CD14-positive monocyte (primary cell): ENCODE data around the gene WWOX. TPM values are rescaled to one million over a fixed set of nuclear protein-coding genes. Genes with fewer than 3 reads are reported as not detected.

Source experiments
- DNase-seq, 3 donors: peaks; one replicate each; pipeline ENCODE4 v3.0.0-alpha.2; 2011 to 2022
- H2AFZ ChIP-seq: 2 replicates; pipeline ENCODE4 v1.6.0; 2012; ENCODE audit warnings: mild to moderate bottlenecking, low read depth, low read length, inconsistent platforms; ENCODE audit not compliant: insufficient read depth, poor library complexity, severe bottlenecking
- H3K27ac ChIP-seq, 2 donors: 1 replicate in 1 of 2; 2 replicates in 1 of 2; pipeline ENCODE4 v1.5.1; 2012 to 2013; ENCODE audit warnings: low read length in 2 of 2, control low read depth in 1 of 2, inconsistent platforms in 1 of 2, low read depth in 1 of 2, mild to moderate bottlenecking in 1 of 2
- H3K27me3 ChIP-seq, 2 donors: one replicate each; pipeline versions ENCODE4 v1.6.0 to v1.6.1; 2011 to 2013; ENCODE audit warnings: low read length in 2 of 2; ENCODE audit not compliant: control insufficient read depth in 2 of 2, insufficient read depth in 2 of 2
- H3K36me3 ChIP-seq, 2 donors: replicated peaks in 1 of 2; 1 replicate in 1 of 2; 2 replicates in 1 of 2; pipeline versions ENCODE4 v1.5.1 to v1.6.1; 2012 to 2013; ENCODE audit warnings: low read length in 2 of 2, control low read depth in 1 of 2, inconsistent platforms in 1 of 2, mild to moderate bottlenecking in 1 of 2; ENCODE audit not compliant: insufficient read depth in 2 of 2, control insufficient read depth in 1 of 2
- H3K4me1 ChIP-seq, 2 donors: 1 replicate in 1 of 2; 2 replicates in 1 of 2; pipeline versions ENCODE4 v1.5.1 to v1.6.1; 2012 to 2013; ENCODE audit warnings: low read length in 2 of 2, control low read depth in 1 of 2, inconsistent platforms in 1 of 2, mild to moderate bottlenecking in 1 of 2, moderate library complexity in 1 of 2; ENCODE audit not compliant: insufficient read depth in 2 of 2, control insufficient read depth in 1 of 2
- H3K4me2 ChIP-seq: replicated peaks from 2 replicates; pipeline ENCODE3; 2012; ENCODE audit warnings: low read length, moderate library complexity, mild to moderate bottlenecking; ENCODE audit not compliant: poor library complexity, severe bottlenecking; ENCODE audit errors: extremely low read depth
- H3K4me3 ChIP-seq, 3 experiments: fragments of 200-600 bp in 1 of 3; sonication (generic) in 1 of 3; replicated peaks in 1 of 3; 1 replicate in 2 of 3; 2 replicates in 1 of 3; pipeline ENCODE4 v1.5.1; 2011 to 2013; ENCODE audit warnings: low read length in 3 of 3, mild to moderate bottlenecking in 3 of 3, control low read depth in 2 of 3, low read depth in 2 of 3, inconsistent platforms in 1 of 3, moderate library complexity in 1 of 3
- H3K79me2 ChIP-seq: 2 replicates; pipeline ENCODE4 v1.6.0; 2012; ENCODE audit warnings: mild to moderate bottlenecking, control low read depth, inconsistent platforms, low read length, moderate library complexity; ENCODE audit not compliant: insufficient read depth
- H3K9ac ChIP-seq: 2 replicates; pipeline ENCODE4 v1.6.0; 2017; ENCODE audit warnings: low read length, mild to moderate bottlenecking; ENCODE audit not compliant: insufficient read depth, poor library complexity, severe bottlenecking
- H3K9me3 ChIP-seq, 2 donors: replicated peaks in 1 of 2; 1 replicate in 1 of 2; 2 replicates in 1 of 2; pipeline versions ENCODE4 v1.5.1 to v1.6.1; 2012 to 2013; ENCODE audit warnings: low read length in 2 of 2, control low read depth in 1 of 2; ENCODE audit not compliant: control insufficient read depth in 1 of 2, insufficient read depth in 1 of 2
- H4K20me1 ChIP-seq: 2 replicates; pipeline ENCODE4 v1.6.0; 2012; ENCODE audit warnings: mild to moderate bottlenecking, low read length, control low read depth, moderate library complexity; ENCODE audit not compliant: insufficient read depth
- H3K27ac Mint-ChIP-seq, 7 donors: one replicate each; pipeline ENCODE4 v1.8.0; 2020; ENCODE audit warnings: mild to moderate bottlenecking in 7 of 7, mixed read lengths in 7 of 7, moderate library complexity in 6 of 7, inconsistent platforms in 2 of 7
- H3K27me3 Mint-ChIP-seq, 3 donors: one replicate each; pipeline ENCODE4 v1.8.0; 2021 to 2022; ENCODE audit warnings: low read depth in 3 of 3, mild to moderate bottlenecking in 3 of 3, mixed read lengths in 3 of 3, moderate library complexity in 3 of 3, inconsistent platforms in 1 of 3
- H3K36me3 Mint-ChIP-seq, 2 donors: one replicate each; pipeline ENCODE4 v1.8.0; 2020; ENCODE audit warnings: mixed read lengths in 2 of 2, inconsistent platforms in 1 of 2, mild to moderate bottlenecking in 1 of 2
- H3K4me1 Mint-ChIP-seq: one replicate; pipeline ENCODE4 v1.8.0; 2020; ENCODE audit warnings: mild to moderate bottlenecking, mixed read lengths
- H3K4me3 Mint-ChIP-seq, 2 donors: one replicate each; pipeline ENCODE4 v1.8.0; 2020; ENCODE audit warnings: mild to moderate bottlenecking in 2 of 2, mixed read lengths in 2 of 2, moderate library complexity in 1 of 2
- H3K9me3 Mint-ChIP-seq, 7 donors: one replicate each; pipeline ENCODE4 v1.8.0; 2020 to 2022; ENCODE audit warnings: mixed read lengths in 7 of 7, mild to moderate bottlenecking in 6 of 7, moderate library complexity in 6 of 7, inconsistent platforms in 2 of 7
- WGBS: methylation state at CpG from one replicate; pipeline ENCODE4 v1.1.5; 2013; ENCODE audit warnings: missing lambda C conversion rate; ENCODE audit not compliant: insufficient coverage; 5-methylcytosine and 5-hydroxymethylcytosine counted together
- intact Hi-C, 2 donors: fragments of 100-400 bp; cut with micrococcal nuclease; formaldehyde crosslinking; loops; one replicate each; pipeline versions ENCODE4 v1.15.0 to v1.15.1; 2023
- polyA plus RNA-seq, 3 donors: library from polyadenylated mRNA; depleted of rRNA in 1 of 3; unstranded in 2 of 3; stranded (reverse) in 1 of 3; fragments of 300-500 nt in 2 of 3; fragments of >200 nt in 1 of 3; fragmentation: Illumina TruSeq in 2 of 3; gene quantifications; 1 replicate in 2 of 3; 2 replicates in 1 of 3; pipeline ENCODE4 v1.2.3, GENCODE V29; 2012 to 2021
- TF ChIP-seq, protein P1 (sequence below): fragments of 200-600 bp; IDR thresholded peaks from one replicate; pipeline ENCODE4 v1.8.0; 2022; ENCODE audit warnings: antibody characterized with exemption, mild to moderate bottlenecking

The WWOX gene
- polyA plus RNA-seq, 3 donors, result 4.0 to 7.0 (median 6.3) TPM

DNA sequence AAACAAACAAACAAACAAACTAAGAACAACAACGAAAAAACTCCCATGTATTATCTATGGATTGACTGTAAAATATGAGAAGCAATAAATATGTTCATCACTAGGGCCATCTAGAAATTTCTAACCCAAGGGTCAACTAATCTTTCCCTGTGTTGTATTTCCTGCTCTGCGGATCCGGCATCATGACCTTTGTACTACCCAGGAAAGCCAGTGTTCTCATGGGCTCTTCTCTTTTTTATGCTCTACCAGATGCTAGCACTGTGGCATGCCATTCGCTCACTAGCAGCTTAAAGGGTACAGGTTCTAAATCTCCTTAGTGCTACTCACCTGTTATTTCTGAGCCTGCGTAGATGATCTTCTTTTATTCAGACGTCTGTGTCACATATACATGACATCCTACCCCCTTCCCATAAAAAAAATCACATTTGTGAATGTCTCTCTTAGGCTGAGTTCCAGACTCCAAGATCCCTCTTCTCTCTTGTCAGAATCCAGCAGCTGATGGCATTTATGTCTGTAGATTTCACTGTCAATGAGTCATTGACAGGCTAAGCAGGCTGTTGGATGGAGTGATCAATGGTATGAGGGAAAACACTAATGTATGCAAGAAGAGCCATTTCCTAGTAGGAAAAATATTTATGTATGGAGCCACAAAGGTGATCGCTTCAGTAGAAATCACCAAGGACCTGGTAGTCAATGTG is 100.0 kb downstream of the WWOX start:
- H3K4me1 ChIP-seq, result no peaks in the 10 kb centered on the region
- no peaks in the 10 kb centered on the region for H3K36me3 Mint-ChIP-seq
- H3K4me3 ChIP-seq, result no peak overlapping the region
- no peaks in the 10 kb centered on the region for H3K27me3 ChIP-seq
- no peak overlapping the region for H3K4me3 Mint-ChIP-seq
- H3K27ac ChIP-seq, result no peak overlapping the region
- WGBS, result 77% methylated on average over 2 of the region's 7 CpGs
- no peak overlapping the region for H3K4me2 ChIP-seq
- H2AFZ ChIP-seq, result no peak overlapping the region
- H3K79me2 ChIP-seq, result no peaks in the 10 kb centered on the region
- no peaks in the 10 kb centered on the region for H3K9me3 ChIP-seq
- H4K20me1 ChIP-seq, result no peaks in the 10 kb centered on the region
- H3K4me1 Mint-ChIP-seq, result peaks cover 3% of the 10 kb centered on the region
- no peaks in the 10 kb centered on the region for H3K36me3 ChIP-seq
- H3K27ac Mint-ChIP-seq, result no peak overlapping the region
- intact Hi-C loops, result no loop called here
- H3K9me3 Mint-ChIP-seq, result peaks cover 0 to 3% (median 0%) of the 10 kb centered on the region in 7 donors
- TF ChIP-seq, protein P1, sequence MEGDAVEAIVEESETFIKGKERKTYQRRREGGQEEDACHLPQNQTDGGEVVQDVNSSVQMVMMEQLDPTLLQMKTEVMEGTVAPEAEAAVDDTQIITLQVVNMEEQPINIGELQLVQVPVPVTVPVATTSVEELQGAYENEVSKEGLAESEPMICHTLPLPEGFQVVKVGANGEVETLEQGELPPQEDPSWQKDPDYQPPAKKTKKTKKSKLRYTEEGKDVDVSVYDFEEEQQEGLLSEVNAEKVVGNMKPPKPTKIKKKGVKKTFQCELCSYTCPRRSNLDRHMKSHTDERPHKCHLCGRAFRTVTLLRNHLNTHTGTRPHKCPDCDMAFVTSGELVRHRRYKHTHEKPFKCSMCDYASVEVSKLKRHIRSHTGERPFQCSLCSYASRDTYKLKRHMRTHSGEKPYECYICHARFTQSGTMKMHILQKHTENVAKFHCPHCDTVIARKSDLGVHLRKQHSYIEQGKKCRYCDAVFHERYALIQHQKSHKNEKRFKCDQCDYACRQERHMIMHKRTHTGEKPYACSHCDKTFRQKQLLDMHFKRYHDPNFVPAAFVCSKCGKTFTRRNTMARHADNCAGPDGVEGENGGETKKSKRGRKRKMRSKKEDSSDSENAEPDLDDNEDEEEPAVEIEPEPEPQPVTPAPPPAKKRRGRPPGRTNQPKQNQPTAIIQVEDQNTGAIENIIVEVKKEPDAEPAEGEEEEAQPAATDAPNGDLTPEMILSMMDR, result no peak
- H3K27me3 Mint-ChIP-seq, result peaks cover 0 to 2% (median 0%) of the 10 kb centered on the region in 3 donors
- no peak overlapping the region for H3K9ac ChIP-seq
- DNase-seq, result no peak

DNA sequence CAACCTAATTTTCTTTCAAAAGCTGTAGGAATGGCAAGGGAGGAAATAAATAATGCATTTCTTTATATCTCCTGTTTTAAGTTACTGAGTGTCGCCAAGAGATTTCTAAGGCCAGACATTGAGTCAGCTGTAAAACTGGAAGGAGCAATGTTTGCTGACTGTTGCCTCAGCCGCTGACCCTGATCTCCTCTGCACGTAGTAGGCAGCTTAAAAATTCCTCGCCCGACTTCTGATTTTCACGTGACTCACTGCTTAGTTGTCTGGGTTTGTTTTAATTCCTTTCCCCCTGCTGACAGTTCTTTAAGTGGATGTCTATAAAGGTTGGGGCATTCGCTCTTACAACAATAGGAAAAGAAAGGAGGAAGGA is 100.6 kb downstream of the WWOX start:
- H3K27ac ChIP-seq, result no peak overlapping the region
- no peaks in the 10 kb centered on the region for H3K79me2 ChIP-seq
- H2AFZ ChIP-seq, result no peak overlapping the region
- TF ChIP-seq, protein P1, result no peak
- no peak overlapping the region for H3K4me3 ChIP-seq
- Mint-ChIP-seq H3K27me3 (peaks cover 0 to 2% (median 0%) of the 10 kb centered on the region in 3 donors), H3K4me3 (no peak overlapping the region), H3K9me3 (peaks cover 0 to 4% (median 0%) of the 10 kb centered on the region in 7 donors), H3K36me3 (no peaks in the 10 kb centered on the region), H3K4me1 (peaks cover 3% of the 10 kb centered on the region), H3K27ac (no peak overlapping the region)
- H3K4me1 ChIP-seq, result no peaks in the 10 kb centered on the region
- 89% methylated on average over 1 of the region's 7 CpGs for WGBS
- DNase-seq, result no peak
- no peaks in the 10 kb centered on the region for H3K36me3 ChIP-seq
- H4K20me1 ChIP-seq, result no peaks in the 10 kb centered on the region
- H3K27me3 ChIP-seq, result no peaks in the 10 kb centered on the region
- no peaks in the 10 kb centered on the region for H3K9me3 ChIP-seq
- H3K9ac ChIP-seq, result no peak overlapping the region
- intact Hi-C loops, result no loop called here
- no peak overlapping the region for H3K4me2 ChIP-seq
